Peyer's patch (tissue), 4 donors: ENCODE measurements around the gene HS2ST1.
"Not testable (repeated sequence)": the region's sequence is repeated elsewhere in the genome, so short reads cannot be mapped to it uniquely, and the experiment has no call there.

Experiments
- CTCF ChIP-seq, 6 experiments: fragments of 450-650 bp in 4 of 6; fragments of 200-600 bp in 2 of 6; sonication (generic) in 1 of 6; IDR thresholded peaks; one replicate each; pipeline ENCODE4 v1.5.1; 2017 to 2019; ENCODE audit warnings: antibody characterized with exemption in 6 of 6, mild to moderate bottlenecking in 3 of 6, moderate library complexity in 1 of 6
- POLR2A ChIP-seq, 2 donors: fragments of 450-650 bp; IDR thresholded peaks; one replicate each; pipeline ENCODE4 v1.5.1; 2017; ENCODE audit warnings: antibody characterized with exemption in 2 of 2, mild to moderate bottlenecking in 2 of 2, moderate library complexity in 2 of 2

- not testable (repeated sequence) for TF ChIP-seq CTCF, POLR2A (IDR thresholded peaks at IDR 0.05)
Measured at GRCh38 chr1:86867278-86867677, 47.2 kb upstream of the HS2ST1 start.
